T-helper 2 cell treated with Interferon-gamma antibody and Interleukin-4, amounts not matched to agents 100 ng/mL and 5 ng/mL, for 36 hours (primary cell): ENCODE measurements around the gene COBL. TPM values are rescaled to one million over a fixed set of nuclear protein-coding genes. Genes with fewer than 3 reads are reported as not detected.
"Not testable (repeated sequence)": the region's sequence is repeated elsewhere in the genome, so short reads cannot be mapped to it uniquely, and the experiment has no call there.

ENCODE experiments used
- intact Hi-C: fragments of 100-400 bp; cut with micrococcal nuclease; formaldehyde crosslinking; loops from one replicate; pipeline ENCODE4 v1.15.1; 2023
- total RNA-seq: library from RNA; stranded (reverse); gene quantifications from 2 replicates; pipeline ENCODE4 v1.2.3, GENCODE V29; 2022

COBL gene
- total RNA-seq, 1 donor from 2014 or later, result not detected

DNA sequence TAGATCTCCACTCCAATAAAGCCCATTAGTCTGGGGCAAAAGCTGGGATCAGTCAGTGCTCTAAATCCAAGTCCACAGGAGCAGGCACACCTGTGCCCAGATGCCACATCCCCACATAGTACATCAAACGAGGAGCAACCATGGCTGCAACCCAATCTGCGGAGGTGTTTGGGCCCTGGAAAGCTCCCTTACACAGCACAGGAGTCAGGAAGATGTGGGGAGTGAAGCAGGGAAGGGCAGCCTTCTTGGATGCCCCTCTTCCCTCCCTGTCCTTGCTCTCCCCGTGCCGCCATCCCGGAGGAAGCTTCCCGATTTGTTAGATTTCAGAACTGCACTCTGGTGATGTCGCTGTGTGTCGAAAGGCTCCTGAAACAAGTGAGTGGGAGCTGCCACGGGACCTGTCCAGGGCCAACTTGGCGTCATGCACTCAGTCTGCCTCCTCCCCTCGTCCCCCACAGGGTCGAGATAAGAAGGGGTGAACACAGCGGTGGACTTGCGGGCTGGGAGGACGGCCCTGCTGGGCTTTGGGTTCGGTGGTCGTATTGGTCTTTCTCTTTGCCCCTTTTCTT is 303.3 kb downstream of the COBL start:
- intact Hi-C loops, result no loop called here

DNA sequence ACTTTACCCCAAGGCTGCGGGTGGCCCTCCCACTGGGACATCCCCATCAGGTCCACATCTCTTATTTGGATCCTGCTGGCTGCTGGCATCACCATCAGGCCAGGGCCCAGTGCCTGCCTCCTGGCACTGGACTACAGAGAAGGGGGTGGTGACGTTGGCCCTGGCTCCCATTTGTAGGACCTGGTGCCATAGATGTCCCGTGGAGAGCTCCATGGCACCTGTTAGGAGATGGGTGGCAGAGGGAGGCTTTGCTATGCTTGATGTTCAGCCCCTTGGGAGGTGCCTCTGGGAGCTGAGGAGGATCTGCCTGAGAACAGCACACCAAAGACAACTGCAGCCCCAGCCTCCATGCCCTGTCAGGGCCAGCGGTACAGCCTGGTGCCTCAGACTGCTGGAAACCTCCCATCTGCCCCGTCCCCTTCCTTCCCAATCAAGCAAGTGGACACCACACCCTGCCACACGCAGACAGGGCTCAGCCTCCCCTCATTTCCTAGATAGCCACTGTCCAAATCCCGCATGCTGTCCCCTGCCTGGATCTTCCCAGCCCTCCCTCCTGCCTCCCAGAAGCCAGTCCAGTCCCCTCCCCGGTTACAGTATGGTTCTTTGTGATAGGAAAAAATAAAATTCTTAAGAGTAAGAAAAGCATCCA is 303.9 kb downstream of the COBL start:
- intact Hi-C loops, result no loop called here

DNA sequence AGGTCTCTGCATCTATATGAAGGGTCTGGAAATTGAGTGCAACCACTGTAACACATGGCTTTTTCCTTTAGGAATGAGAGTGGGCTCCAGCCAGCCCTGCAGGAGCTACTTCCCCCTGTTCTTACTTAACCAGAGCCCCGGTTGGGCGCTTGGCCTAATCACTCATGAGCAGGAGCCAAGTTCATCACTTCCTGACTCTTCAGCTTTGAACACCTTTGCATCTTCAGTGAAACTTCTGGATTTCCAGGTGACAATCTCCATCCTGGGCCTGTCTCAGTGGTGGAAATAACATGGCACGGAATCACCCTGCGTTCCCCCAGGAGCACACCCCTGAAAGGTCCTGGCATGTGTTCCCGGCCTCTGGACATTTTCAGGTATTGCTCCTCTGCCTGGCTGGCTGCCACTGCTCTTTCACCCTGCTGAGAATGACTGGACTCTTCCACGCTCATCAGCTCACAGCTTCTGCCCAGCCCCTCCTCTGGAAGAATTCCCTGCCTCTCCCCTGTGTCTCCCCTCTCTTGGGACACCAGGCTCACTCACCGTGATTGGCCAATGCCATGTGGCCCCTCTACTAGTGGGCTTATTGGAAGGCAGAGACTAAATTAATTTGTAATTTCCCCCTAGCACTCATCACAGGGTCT is 304.8 kb downstream of the COBL start:
- intact Hi-C loops, result no loop called here

DNA sequence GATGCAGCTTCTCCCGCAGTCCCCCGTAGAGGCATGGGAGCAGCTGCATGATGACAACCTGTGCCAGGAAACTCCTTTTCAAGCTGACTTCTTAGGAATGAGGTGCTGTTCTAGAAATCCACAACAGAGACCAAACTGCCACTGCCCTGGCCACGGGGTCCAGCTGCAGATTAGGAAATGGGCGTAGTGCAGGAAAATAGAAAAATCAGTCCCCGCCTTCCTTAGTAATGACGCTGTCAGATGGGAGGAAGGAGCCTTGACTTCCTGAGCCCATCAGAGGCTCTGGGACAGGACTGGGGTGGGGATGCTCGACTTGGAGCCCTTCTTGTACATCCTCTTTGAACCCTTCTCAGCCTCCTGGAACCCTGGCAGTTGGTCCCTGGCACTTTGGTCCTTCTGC is 306.1 kb downstream of the COBL start:
- intact Hi-C loops, result no loop called here

DNA sequence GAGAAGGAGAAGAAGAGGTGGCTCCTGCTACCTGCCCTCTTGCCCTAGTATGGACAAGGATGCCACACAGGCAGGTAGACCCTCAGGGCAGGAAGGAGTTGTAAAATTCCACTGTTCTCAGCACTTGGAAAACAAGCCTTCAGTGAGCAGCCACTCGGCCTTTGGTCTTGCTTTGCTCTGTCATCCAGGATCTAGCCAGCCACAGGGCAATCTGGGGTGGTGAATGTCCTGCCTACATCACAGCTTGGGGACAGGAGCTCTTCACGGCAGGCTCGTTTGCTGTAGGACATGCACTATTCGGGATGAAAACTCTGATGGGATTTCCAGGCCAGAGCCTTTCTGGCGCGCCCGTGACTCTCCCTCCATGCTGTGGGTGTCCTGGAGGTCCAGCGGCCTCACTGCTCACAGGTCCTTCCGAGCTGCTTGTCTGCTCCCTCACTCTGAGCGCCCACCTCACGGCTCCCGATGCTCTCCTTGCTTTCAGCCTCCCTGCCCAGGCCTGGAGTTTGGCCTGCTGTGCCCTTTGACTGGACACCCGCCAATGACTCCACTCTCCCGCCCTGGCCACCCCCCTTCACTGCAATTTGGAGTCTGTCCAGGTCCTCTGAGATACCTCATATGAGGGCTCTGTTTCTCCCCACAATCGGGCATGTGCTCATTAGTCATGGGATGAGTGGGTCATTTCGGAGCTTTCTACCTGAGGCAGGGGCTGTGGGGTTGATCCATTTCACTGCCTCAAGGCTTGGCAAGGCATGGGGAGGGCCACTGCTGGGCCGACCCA is 306.7 kb downstream of the COBL start:
- intact Hi-C loops, result no loop called here

DNA sequence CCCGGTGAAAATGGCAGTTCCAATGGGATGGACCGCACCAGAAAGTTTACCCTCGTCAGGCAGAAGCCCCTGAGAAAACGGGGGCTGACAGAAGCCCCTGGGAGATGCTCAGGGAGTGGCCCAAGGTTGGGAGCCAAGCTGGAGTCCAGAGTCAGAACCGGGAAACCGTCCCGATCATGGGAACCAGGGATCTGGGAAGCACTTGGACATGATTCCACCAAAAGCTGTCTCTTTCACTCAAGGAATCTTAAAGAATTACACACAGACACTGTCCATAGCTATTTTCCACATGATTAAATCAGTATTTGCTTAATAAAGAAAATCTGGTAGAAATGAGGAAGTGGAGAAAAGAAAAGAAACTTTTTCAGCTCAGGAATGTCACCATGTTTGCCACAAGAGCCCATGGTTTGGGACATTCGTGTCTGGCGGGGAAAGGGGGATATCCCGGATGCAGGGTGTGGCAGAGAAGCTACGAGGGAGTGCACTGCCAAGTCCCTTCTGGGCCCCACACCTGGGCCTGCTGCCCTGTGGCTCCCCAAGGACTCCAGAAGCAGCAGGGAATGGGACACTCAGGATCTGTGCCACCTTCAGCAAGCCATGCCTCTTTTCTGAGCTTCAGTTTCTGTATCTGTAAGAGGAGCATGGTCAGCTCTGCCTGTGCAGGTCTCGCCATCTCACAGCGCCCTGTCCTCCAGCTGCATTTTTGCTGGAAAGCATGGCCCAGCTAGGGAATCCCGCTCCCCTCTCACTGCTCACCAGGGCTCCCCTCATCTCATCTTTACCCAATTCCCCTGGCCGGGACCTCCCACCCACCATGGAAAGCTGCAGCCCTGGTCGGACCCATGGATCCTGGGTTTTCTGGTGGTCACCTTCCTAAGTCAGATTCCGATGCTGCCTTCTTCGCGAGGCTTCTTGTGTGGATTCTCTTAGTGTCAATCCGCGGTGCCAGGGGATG is 308.8 kb downstream of the COBL start:
- intact Hi-C loops, result no loop called here

DNA sequence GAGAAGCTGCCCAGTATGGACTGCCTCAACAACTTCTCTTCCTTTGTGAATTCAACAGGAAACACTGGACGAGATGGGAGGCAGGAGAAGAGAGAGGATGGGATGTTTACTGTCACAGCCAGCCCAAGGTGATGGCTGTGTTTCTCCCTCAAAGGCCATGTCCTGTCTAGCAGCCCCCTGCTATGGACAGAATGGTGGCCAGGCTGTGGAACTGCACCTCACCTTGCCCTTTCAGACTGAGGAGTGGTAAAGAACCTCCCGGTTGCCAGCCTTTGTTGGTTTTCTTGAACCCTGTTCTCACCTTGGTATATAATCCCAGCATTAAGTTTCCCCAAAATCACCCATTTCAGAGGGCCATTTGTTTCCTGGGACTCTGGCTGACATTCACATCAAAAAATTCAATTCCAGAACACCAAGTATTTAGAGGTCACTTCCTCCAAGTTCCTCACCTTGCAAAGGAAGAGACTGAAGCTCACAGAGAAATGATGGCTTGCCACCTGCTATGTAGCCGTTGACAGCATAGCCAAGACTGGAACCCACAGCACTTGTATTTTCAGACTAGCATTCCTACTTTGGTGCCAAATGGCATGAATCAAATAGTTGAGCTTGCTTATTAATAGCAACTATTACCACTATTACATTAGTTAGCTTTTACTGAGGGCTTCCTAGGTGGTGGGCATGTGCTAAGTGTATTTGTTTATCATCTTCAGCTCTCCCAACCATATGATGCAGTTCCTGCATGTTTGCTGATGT is 309.9 kb downstream of the COBL start:
- intact Hi-C loops, result no loop called here

DNA sequence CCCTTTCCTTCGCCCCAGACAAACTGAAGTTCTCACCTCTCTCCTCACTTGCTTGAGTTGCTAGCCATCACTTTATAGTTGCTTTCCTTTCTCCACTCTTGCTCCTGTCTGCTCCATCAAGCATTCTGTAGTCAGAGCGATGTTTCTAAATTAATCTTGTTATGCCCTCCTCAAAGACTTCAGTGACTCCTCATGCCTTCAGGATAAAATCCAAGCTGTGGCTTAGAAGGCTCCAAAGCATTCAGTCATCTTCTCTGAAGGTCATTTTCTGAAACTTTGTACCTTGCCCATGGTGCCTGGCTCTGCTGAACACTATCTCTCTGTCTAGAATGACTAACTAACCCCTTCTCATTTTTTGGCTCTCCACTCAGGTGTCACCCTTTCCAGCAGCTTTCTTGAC is 311.5 kb downstream of the COBL start:
- intact Hi-C loops, result no loop called here

DNA sequence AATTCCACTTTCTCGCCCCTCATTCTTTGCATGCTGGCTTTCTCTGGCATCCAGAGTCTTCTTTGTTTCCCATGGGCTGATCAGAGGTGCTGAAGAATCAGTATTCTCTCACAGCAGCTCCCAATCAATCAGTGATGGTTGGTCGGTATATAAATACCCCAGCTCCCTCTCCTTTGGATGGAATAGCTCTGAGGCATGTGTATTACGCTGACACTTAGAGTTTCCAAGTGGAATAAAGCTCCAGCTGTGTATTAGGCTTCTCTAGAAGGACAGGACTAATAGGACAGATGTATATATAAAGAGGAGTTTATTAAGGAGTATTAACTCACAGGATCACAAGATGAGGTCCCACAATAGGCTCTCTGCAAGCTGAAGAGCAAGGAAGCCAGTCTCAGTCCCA is 315.7 kb downstream of the COBL start:
- intact Hi-C loops, result no loop called here

DNA sequence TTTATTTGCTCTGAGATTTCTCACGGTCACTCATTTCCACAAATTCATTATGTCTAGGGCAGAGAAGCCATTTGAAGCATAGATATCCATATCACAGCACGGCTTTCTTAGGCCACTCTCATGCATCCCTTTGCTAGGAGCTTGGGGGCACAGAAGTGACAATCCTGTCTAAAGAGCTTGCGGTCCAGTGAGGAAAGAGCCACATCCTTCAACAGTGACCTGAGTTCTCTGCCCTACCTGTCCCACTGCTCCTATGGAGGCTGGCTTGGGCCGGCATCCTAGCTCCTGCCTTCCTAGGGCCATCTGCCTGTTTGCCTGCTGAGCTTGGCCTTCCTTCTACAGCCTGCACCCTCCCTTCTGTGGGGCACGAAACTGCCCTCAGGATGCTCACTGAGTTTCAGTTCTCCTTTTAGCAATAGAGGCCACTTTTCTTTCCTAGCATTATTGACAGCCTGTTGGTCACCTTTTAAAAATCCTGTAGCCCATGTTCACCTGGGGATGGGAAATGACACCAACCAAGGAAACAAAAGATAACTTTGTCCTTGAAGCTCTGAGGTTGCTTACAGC is 321.8 kb downstream of the COBL start:
- intact Hi-C loops, result no loop called here

DNA sequence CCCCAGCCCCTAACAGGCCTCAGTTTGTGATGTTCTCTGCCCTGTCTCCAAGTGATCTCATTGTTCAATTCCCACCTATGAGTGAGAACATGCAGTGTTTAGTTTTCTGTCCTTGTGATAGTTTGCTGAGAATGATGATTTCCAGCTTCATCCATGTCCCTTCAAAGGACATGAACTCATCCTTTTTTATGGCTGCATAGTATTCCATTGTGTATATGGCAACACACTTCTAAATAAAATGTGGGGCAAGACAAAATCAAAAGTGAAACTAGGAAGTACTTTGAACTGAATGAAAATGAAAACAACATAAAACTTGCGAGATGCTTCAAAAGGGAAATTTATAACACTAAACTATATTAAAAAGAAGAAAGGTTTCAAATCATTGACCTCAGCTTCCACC is 326.4 kb downstream of the COBL start:
- intact Hi-C loops, result not testable (repeated sequence)

DNA sequence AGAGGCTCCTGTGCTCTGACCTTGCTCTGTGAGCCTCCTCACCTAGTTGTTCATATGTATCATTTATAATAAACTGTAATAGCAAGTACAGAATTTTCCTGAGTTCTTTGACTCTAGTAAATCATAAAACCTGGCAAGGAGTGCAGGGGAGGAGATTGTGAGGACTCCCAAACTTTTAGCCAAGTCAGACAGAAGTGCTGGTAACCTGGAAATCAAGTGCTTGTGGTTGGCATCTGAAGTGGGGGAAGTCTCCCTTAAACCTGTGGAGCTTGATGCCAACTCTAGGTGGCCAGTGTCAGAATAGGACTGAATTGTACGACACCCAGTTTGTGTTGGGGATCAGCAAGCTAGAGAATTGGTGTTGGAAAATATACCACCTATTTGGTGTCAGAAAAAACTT is 327.6 kb downstream of the COBL start:
- intact Hi-C loops, result no loop called here

DNA sequence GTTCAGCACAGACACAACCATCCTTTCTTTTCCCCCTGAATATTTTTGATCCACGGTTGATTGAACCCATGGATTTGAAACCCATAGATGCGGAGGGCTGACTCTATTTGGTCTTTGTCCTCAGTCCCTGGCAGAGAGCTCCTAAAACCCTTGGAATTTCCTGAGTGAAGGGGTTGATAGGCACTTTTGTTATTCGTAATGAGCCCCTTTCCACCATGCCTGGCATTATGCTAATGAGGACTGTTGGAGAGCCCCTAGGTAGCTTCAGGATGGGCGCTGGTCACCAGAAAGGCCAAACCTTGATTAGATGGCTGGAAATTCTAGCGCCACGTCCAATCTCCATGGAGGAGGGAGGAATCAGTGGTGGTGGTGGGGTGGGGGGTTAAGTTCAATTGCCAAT is 328.1 kb downstream of the COBL start:
- intact Hi-C loops, result no loop called here

DNA sequence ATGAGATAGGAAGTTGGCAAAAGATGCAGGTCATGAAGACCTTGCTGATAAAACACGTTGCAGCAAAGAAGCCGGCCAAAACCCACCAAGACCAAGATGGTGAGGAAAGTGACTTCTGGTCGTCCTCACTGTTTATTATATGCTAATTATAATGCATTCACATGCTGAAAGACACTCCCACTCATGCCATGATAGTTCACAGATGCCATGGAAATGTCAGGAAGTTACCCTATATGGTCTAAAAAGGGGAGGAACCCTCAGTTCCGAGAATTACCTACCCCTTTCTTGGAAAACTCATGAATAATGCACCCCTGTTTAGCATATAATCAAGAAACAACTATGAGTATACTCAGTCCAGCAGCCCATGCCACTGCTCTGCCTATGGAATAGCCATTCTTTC is 331.5 kb downstream of the COBL start:
- intact Hi-C loops, result no loop called here

DNA sequence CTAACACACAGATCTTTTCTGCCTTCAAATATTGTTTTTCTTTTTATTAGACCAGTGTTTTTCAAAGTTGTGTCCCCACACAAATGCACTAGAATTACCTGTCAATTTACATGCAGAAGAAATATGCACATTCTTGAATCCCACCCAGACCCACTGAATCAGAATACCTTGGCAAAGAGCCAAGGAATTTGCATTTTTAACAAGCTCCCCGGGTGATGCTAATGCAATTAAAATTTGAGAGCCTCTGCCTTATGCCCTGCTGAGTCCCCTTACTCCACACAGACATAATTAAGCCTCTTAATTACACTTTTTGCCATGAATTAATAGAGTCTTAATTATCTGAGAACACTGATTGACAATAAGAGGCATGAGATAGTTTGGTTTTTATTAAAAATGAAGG is 332.8 kb downstream of the COBL start:
- intact Hi-C loops, result no loop called here

DNA sequence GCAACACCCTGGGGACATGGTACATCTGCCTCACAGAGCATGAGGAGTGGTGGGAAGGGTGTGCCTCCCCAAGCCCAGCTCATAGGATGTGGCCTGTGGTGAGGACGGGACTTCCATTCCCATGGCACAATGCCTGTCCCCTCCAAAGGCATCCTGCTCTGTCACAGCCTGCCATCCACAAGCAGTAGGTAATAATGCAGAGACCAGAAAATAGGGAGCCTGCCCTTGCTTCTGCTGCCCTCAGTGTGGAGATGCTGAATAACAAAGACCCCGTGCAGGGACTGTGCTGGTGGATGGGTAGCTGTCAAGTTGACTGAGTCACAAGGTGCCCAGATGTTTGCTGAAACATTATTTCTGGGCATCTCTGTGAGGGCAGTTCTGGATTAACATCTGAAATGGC is 334.0 kb downstream of the COBL start:
- intact Hi-C loops, result no loop called here

DNA sequence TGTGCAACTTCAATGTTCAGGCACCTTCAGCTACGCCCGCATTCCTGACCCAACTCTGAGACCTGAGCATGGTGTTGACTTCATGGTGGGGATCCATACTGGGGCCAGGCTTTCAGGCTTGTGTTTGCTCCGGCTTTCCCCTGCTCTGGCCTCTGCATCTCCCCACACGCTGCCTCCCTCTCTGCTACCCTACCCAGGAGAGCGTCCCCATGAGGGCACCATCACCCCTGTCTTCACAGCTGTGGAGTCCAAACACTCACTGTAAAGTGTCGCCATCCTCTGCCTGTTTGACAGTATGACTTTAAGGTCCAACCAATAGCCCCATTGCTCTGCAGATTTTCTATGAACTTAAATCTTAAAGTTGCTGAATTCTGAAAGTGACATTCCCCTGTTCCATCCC is 334.9 kb downstream of the COBL start:
- intact Hi-C loops, result no loop called here

DNA sequence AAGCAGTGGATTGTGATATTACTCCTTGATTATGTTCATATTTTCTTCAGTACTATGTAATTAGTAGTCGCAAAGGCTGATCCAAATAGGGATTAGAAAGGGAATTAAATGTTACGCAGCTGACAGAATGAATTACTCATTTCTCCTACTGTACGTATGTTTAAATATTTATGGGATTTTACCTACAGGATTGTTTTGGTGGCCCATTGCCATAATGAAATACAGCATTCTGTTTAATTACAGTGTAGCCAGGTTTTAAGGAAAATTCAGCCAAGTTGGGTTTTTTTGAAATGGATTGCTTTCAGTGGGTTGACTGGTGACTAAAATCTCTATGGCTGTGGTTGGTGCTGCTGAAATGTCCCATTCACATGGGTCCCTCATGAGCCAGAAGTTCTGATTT is 336.2 kb downstream of the COBL start:
- intact Hi-C loops, result no loop called here

DNA sequence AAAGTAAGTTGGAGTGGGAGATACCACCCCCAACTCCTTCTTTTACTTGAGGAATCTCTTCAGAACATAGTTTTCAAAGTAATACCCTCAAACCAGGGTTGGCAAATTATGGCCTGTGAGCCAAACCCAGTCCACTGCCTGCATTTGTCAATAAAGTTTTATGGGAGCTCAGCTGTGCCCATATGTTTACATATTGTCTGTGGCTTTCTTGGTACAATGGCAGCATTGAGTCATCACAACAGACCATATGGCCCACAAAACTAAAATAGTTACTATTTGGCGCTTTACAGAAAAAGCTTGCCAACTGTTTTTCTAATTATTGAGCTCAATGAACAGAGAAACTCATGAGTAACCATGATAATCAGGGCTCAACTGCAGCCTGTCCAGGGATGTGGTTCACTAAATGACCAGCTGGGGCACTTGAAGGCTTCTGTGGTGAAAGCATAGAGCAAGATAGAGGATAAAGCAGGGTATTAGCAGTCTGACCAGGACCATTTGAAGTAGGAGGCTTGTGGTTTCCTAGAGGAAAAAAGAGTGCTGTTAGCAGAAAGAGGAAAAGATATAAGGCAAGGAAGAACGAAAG is 337.9 kb downstream of the COBL start:
- intact Hi-C loops, result no loop called here

DNA sequence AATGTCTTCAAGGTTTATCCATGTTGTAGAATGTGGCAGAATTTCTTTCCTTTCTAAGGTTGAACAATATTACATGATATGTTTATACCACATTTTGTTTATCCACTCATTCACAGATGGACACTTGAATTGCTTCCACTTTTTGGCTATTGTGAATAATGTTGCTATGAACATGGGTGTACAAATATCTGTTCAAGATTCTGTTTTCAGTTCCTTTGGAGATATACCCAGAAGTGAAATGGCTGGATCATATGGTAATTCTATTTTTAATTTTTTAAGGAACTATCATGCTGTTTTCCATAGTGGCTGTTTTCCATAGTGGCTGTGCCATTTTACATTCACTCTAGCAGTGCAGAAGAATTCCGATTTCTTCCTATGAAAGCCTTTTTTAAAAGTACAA is 339.2 kb downstream of the COBL start:
- intact Hi-C loops, result no loop called here
